Measurements from ENCODE around the gene ABLIM1.

The ABLIM1 gene

DNA sequence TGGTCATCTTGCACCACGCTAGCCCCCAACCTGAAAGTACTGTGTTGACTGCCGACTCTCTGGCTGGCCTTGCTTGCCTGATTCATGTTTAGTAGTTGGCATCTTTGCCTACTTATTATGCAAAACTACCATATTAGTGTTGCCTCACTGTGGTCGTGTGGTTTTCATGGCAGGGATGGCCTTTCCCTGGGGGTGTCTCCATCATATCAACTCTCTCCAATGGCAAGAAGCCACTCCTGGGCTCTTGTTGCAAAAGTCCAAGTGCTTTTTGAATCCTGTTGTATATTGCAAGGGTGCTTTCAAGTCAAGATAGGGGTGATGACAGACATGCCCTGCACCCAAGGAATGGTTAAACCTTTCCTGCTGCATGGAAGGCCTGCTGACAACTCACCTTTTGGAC, 39.4 kb downstream of the ABLIM1 start:
- DNase-seq = no peak

DNA sequence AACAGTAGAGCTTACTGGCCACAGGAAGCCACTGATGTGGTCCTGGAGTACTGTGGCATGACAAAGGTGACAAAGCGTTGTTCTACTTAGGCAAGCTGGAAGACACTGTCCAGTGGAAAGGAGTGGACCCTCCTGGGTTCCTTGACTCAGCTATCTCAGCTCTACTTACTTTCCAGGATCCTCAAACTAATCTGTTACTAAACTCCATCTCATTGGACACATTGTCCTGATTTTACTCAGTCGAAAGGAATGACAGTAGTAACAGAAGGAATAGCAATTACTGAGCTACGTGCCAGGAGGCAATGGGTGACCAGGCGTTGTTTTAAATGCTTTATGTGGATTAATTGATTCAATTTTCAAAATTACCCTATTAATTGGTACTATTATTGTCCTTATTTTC, 41.6 kb downstream of the ABLIM1 start:
- peak; percentile 51 for DNase-seq

DNA sequence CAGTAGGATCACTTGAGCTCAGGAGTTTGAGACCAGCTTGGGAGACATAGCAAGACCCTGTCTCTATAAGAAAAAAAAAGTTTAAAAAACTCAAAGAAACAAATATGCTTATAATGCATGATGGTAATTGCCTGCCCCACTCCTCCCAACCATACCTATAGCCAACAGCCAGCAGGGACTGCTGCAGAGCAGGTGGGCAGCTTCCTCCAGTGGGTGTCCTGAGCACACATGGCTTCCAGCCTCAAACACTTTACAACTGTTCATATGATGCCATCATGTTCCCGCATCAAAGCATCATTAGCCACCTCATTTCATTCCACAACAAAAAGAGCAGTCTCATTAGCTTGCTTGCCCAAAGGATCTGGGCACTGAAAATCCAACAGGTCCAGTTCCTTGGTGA, 42.0 kb downstream of the ABLIM1 start:
- no peak for DNase-seq

DNA sequence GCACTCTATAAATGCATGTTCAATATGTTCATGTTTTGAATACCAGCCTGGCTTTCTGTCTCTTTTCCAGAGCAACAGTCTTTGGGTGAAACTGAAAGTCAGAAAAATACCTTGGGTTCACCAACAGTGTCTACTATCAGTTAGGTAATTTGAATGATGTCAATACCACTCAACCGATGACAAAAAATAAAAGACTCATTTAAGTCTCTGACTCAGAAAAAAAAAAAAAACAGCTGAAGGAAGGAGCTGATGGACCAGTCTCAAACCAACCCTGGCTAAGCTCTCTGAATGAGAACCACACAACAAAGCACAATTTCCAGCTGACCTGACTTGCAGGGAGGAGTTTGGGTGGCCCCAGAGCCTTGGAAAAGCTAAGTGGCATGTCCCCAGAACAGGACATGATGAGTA, 42.5 kb downstream of the ABLIM1 start:
- no peak for DNase-seq

DNA sequence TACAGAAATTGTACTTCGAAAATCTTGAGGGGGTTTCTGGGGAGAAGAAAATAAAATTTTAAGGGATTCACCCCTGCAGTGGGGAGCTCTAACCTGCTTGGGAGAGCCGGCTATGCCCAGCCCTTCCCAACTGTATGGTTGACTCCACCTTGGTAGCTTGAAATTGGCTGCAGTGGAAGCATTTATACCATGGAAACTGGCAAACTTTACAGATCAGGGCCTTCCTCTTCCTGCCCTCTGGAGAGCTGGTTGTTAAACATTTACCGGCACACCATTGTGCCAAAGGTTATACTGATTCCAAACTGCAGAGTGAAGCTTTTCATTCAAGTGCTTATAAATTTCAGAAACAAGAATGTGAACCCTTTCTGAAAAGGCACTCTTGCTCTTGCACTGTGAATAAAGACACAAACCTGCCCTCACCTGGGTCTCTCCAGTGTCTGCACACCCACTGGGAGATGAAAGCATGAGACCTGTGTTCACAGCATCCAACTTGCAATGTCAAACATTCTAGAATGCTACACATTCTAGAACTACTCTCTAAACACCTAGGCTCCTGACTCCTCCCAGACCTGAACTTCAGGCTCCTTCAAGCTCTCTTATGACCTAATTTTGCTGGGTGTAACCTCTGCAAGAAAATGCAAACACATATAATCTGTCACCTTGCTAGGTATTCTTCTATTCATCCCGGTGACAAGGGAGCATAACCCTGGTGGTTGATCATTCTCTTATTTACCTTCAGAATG, 44.7 kb downstream of the ABLIM1 start:
- DNase-seq = no peak

DNA sequence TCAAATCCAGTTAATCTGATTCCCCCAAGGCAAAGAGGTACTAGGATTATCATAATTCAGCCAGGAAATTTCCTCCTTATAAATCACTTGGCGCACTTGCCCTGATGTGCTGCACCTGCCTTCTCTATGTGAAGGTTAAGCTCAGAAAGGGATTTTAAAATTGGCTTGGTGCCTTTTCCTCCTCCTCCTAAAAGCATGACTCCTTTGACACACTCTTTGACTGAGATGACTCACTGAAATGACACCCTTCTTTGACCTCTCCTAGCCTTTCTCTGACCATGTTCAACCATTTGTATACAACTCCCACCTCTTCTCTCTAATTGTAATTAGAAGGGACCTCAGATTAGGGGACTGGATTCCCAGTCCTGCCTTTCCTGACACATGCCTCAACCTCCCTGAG, 46.5 kb downstream of the ABLIM1 start:
- no peak for DNase-seq

DNA sequence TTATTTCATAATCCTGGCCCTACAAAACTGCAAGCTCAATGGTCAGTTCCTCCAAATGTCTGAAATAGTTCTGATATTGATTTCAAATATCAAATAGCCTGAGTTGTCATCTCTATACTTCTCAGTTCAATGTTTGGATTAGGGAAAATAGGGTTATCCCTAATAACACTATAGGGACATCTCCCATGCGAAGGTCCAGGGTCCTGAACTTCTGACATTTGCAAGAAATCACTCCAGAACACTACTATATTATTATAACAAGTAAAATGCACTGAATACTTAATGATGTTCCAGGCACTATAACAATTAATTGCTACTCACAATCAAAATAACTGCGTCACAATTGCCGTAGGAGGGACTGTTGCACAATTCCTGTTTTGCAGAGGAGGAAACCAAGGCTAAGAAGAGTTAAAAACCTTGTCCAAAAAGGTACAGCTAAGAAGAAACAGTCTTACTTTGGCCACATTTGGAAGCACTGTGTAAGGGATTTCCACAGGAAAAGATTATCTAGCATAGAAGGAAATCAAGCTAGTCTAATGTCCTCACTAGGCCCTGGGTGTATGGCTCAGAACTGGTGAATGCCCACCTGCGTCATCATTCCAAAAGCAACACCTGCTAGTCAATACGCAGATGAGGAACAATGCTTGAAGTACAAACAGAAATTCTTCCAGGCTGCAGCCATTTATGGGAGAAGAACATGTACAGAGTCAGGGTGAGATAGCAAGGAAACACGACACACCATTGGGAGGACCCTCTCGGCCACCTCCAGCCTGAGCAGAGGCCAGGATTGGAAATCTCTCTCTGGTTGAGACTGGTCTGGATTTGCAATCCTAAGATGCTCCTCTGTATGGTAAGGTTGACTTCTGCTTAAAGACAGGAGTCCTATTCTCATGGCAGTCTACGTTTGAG, 48.3 kb downstream of the ABLIM1 start:
- no peak for DNase-seq

DNA sequence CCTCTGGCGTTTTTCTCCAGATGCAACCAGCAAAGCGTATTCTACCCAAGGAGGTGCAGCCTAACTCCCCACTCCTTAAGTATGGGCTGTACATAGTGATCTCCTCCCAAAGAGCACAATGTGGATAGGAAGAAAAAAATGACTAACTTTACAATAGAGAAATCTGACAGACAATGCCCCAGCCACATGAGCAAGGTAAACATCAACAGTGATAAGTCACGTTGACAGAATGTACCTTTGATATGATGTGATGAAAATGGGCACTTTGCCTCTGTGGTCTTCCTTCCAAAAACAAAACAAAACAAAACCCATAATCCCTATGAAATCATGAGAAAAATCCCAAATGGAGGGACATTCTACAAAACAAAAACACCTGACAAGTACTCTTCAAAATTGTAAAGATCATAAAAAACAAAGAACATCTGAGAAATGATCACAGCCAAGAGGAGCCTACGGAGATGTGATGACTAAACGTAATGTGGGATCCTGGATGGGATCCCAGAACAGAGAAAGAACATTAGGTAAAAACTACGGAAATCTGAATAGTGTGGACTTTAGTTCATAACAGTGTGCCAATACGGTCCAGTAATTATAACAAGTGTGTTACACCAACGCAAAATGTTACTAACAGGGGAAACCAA, 50.6 kb downstream of the ABLIM1 start:
- no peak for DNase-seq

DNA sequence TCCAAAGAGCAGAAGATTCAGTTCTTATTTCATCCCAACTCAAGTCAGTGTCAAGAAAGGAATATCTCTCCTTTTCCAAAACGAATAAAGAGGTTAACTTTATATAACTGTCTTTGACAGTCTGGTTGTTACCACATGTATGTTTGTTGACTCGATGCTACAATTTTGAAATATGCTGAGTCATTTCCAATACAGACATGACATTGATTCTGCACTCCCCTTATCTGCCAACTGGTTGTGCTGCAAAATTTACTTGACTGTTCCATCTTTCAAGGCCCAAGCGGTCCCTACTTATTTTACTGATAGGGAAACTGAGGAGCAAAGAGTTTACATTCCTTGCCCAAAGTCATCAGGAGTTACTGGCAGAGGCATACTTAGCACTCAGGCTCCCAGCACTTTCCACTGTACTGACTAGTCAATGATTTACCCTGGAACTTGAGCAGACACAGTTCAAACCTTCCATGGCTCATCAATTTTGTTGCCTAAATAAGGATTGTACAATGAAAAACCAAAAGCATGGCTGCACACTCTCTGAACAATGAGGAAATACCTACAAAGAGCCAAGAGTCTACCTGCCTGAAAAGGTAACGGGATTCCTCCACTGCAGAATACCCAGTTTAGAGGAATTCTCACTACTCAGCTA, 52.8 kb downstream of the ABLIM1 start:
- DNase-seq = no peak

DNA sequence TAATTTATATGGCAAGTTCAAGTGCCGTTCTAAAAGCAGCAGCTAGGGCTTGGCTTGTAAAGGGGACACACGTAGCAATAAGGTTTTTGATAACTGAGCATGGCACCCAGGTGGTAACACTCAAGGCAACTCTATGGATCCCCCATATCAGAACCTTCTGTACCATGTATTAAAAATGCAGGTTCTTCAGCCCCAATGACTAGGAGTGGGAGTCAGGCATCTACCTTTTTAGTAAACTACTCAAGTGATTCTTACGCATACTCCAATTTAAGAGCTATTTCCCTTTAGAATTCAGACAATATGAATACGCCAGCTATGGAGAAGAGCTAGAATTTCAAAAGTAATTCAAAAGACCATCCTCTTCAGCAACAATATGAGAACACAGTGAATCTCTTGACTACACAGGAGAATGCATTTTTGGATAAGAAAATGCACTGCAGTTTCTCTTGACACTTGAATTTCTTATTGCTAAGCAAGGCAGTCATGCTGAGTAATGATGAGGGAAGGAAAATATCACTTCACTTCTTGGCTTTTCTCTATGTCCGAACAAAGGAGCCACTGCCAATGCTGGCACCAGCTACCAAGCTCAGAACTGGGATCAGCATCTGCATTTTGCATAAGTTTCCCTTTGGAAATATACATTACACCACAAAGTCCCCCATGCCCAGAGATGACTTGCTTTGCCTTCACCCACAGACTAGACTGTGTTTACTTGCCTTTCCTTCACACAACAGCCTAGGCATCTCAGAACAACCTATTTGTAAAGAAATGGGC, 53.5 kb downstream of the ABLIM1 start:
- DNase-seq = no peak

DNA sequence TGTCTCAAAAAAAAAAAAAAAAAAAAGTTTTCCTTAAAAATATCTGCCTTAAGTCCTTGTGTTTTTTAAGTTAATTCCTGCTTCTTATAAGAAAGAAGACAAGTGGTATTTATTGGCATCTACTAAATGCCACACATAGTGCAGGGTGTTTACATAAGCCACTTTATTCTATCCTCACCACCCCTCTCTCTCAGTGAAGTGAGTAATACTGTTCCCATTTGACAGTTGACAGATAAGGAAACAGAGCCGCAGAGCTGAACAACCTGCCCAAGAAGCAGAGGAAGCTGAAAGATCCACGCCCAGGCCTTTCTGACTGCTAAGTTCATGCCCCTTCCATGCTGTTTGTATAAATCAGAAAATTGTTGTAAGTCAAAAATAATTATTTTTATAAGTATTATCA, 54.1 kb downstream of the ABLIM1 start:
- DNase-seq = peak; percentile 48

DNA sequence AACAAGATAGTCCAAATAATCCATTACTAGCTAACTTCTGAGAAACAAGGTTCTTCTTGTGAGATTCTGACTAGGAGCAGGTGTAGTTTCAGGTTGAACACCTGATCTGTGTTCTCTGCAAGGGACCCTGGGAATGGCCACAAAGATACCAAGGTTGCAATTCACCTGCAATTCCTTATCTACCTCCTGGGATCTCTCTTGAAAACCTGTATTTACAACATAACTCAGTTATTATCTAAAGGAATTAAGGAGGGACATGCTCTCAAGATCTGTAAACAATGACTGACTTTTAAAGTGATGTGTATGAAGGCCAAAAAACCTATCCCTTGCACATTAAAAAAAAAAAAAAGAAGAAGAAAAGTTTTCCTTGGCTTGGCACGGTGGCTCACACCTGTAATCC, 54.8 kb downstream of the ABLIM1 start:
- DNase-seq = no peak

DNA sequence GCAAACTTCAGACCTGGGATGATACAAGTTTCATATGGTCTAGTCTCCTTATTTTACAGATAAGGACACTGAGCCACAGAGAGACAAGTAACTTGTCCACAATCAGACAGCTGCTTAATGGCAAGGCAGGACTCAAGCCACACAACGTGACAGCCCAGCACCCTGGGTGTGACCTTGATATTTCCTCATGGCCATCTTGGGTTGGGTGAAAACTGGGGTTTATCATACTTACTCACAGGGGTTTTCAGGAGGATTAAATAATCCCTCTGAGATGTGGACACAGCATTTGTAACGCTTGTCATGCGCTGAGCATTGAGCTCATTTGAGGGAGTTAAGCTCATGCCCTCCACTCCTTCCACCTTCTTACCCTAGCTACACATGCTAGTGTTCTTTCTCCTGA, 58.0 kb downstream of the ABLIM1 start:
- DNase-seq = no peak

DNA sequence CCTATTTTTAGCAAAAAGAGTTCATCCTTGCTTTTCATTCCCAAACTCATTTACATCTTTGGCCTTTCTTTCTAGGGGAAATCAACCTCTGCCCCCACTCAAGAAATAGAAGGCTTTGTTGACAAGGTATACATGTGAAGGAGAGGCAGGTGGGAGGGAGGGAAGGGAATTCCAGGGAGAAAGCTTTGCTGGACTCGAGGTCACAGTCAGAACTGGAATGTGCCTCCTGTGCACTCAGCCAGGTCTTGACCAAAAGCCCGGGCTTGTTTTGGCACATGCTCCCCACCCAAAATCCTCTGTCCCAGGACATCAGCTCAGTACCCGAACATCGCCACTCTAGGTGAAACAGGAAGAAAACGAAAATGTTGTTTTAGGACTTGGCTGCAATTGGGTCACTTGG, 61.3 kb downstream of the ABLIM1 start:
- DNase-seq = no peak

DNA sequence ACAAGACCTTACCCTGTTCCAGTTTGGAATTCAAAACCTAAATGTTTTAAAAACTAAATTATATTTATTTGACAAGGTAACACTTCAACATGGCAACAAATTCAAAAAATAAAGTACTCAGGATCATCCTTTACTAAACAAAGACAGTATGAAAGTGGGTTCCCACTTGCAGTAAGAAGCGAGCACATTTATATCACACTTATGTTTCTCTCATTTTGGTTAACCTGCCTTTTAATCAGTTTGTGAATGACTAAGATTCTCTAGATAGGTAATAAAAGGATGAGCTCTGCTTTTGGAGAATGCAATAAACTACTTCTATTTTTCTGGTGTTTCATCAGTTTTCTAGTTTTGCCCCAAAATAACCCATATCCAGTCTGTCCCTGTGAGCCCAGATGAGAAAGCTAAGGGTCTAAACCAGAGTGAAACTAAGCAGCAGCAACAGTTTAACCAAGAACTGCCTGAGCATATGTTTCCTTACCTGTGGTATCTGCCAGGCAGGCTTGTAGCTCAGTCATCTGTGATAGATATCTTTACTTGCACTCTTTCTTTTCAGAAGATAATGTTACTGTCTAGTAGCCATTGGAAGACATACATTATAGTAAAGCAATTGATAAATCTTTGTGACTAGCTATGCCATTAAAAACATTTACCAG, 64.1 kb downstream of the ABLIM1 start:
- no peak for DNase-seq

DNA sequence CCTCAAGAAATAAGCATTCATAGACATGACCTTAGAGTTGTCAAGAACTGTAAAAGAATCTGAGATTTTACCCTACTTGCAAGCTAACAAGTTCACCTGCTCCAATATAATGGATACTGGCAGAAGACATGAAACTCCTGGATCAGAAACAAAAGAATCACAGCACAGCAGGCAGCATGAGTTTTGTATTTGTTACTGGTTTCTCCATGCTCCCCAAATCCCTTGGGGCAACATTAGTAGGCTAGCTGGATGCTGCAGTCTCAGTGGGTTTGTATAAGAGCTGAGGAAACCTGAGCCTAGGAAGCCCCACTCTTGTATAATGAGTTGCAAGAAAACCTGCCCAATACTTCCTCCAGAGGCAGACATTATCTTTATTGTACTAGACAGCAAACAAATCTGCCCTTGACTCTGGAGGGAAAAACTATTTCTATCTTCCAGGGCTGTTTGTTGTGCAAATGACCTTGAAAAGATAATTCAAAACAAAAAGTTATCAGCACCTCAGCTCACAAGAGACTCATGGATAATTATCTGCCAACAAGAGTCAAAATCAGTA, 64.8 kb downstream of the ABLIM1 start:
- no peak for DNase-seq

DNA sequence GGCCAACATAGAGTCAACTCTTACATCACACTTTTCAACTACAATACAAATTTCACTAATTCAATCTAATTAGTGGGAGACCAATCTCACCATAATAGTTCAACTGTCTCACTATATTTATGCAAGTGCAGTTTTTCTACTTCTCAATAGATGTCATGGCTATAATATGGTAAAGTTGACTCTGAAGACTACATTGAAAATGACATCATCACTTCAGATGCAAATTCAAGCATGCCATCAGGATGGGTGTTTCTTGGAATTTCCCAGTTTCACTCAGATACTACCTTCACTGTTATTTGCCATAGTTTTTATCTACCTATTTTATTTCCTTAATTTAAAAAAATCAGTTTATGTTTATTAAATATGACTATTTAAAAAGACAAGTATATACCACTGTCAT, 67.1 kb downstream of the ABLIM1 start:
- no peak for DNase-seq

DNA sequence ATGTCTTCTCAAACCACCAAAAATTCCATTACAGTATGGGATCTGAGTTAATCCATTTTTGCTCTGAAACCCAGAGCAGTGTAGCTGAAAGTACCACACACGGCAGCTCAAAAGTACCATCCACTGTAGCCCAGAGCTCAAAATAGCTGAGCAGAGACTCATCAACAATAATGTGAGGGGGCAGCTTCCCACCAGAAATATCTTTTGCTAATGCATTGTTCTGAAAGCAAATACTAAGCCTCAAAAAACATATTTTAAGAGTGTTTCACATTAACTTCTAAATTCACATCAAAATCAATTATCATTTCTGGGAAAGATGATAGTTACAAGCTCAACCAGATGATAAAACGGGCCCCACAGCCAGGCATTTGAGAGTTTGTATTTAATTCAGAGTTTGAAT, 73.7 kb downstream of the ABLIM1 start:
- DNase-seq = peak; percentile 90

DNA sequence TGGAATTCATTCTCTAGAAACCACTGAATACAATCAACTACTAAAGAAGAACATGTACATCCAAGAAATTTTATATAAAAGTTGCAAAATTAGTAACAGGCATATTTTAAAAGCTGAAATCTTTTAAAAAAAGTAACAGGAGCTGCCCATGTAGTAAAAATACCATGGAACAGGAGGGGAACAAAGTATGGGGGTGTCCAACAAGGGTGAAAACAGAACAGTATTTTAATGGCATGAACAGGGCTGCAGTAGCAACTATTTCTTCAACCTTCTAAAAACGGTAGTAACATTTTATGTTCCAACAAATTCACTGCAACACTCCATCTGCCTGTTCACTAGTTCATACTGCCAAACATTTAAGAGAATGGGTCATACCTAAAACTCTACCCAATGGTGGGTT, 77.0 kb downstream of the ABLIM1 start:
- DNase-seq = no peak

DNA sequence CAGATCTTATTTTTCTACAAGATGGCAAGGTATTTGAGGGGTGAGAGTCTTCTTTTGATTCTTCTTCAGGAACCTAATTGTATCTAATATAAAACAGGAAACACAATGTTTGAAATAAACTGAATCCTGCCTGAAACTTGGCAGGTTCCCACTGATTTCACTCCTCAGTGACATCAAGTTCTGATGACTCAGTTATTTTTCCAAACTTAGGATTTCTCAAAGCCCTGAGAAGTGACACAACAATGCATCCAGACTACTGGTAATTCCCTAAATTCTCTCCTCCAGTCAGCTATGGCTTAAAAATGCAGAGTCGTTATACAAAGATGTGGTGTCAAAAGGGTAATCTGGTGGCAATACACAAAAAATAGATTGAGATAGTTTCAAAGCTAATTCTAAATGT, 80.9 kb downstream of the ABLIM1 start:
- DNase-seq = peak; percentile 86

DNA sequence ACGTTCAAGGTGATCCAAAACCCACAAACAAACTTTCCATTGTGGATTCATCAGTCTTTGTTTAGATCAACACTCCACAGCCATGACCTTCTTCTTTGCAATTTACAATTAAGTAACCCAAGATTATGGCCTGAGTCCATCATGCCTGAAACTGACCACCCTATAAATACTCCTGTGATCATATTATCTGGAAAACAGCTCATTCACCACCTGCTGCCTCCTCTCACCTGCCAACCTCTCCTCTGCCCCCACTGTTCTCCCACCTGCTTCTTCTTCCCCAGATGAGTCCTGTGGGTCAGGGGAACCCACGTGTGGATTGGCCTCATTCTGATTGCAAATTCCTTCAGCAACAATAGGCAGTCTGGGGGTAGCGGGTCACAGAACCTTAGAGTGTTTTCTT, 81.4 kb downstream of the ABLIM1 start:
- no peak for DNase-seq

DNA sequence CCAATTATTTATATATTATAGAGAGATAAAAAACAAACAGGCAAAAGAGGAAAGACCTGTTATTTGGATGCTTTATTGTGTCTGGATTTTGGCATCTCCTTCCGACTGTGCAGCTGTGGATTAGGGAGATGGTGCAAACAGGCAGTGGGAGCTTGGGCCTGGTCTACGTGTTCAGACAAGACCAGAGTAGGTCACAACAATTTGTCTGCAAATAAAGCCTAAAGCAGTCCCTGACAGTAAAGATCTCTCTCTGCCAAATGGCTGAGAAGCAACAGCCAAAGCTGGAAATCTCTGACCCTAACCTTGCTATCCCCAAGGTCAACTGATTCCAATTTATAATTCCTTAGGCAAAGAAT, 82.0 kb downstream of the ABLIM1 start:
- no peak for DNase-seq
